Measurements from ENCODE around the gene EIF4A3.

EIF4A3 gene

DNA sequence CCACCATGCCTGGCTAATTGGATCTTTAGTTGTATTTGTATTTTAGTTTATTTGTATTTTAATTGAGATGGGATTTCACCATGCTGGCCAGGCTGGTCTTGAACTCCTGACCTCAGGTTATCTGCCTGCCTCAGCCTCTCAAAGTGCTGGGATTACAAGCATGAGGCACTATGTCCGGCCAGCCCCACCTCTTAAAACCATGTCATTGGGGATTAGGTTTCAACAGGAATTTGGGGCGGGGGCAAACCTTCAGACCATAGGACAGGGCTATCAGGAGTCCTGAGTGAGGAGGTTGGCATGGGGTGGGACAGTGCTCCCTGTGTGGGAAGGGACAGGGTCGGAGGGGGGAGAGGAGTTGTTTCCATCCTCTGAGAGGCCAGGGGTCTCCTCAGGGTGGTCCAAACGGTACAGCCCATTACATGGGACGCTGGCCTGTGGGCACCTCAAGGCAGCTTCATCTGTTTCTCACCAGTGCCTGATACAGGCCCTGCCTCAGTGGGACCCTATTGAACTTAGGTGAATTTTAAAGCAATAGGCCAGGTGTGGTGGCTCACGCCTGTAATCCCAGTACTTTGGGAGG lies 23.9 kb downstream of the EIF4A3 start:
- Histone ChIP-seq H3F3A (ENCODE audit: low read depth) (no peaks in the 10 kb centered on the region), H4K20me1 (ENCODE audit: insufficient read depth, low read length, poor library complexity, severe bottlenecking) (no peaks in the 10 kb centered on the region), H3K4me2 (ENCODE audit: low read depth, low read length, poor library complexity, severe bottlenecking) (no peak overlapping the region), H3K9ac (ENCODE audit: low read depth, low read length, poor library complexity, severe bottlenecking) (no peak overlapping the region), H3K79me2 (ENCODE audit: insufficient read depth, low read length) (no peaks in the 10 kb centered on the region), H3K4me3 (ENCODE audit: low read length, poor library complexity, severe bottlenecking) (no peak overlapping the region), H3K36me3 (ENCODE audit: insufficient read depth, low read length) (no peaks in the 10 kb centered on the region), H2AFZ (ENCODE audit: low read length) (no peak overlapping the region), H3K9me3 (ENCODE audit: insufficient read depth, low read depth, low read length) (no peaks in the 10 kb centered on the region), H3K4me1 (ENCODE audit: insufficient read depth, low read length, poor library complexity, severe bottlenecking) (no peaks in the 10 kb centered on the region), H3K9me2 (replicated peaks; ENCODE audit: low read depth, low read length) (no peaks in the 10 kb centered on the region), H3K27me3 (ENCODE audit: insufficient read depth, low read length, poor library complexity, severe bottlenecking) (no peaks in the 10 kb centered on the region)
- TF ChIP-seq CTCF (conservative IDR thresholded peaks at IDR 0.05; ENCODE audit: low read length) (no peak), EZH2phosphoT487 (IDR thresholded peaks at IDR 0.05; ENCODE audit: borderline replicate concordance) (no peak)

- Histone ChIP-seq H2AFZ (ENCODE audit: low read length) (no peak overlapping the region), H3K36me3 (ENCODE audit: insufficient read depth, low read length) (no peaks in the 10 kb centered on the region)
- TF ChIP-seq EZH2phosphoT487 (IDR thresholded peaks at IDR 0.05; ENCODE audit: borderline replicate concordance), result no peak
- TF ChIP-seq CTCF (conservative IDR thresholded peaks at IDR 0.05; ENCODE audit: low read length), result no peak
Measured at GRCh38 chr17:80122026-80122575, 24.8 kb downstream of the EIF4A3 start.

DNA sequence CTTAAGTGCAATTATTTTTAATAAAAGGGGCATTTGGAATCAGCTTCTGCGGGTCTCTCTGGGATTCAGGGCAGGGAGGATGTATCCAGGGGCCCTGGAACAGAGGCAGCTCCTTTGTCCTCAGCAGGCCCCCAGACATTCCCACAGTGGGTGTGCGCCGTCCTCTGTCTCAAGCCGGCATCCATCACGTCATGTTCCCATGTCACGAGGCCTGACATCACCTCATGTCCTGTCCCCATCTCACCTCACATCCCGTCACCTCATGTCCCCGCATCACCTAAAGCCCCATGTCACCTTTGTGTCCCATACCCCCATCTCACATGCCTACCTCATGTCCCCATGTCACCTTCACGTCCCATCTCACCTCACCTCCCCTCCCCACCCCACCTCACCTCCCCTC lies 27.1 kb downstream of the EIF4A3 start:
- Histone ChIP-seq H3K79me2 (ENCODE audit: insufficient read depth, low read length) (no peaks in the 10 kb centered on the region), H2AFZ (ENCODE audit: low read length) (no peak overlapping the region), H3K36me3 (ENCODE audit: insufficient read depth, low read length) (no peaks in the 10 kb centered on the region), H3K4me2 (ENCODE audit: low read depth, low read length, poor library complexity, severe bottlenecking) (no peak overlapping the region), H3K4me3 (ENCODE audit: low read length, poor library complexity, severe bottlenecking) (no peak overlapping the region), H3K4me1 (ENCODE audit: insufficient read depth, low read length, poor library complexity, severe bottlenecking) (no peaks in the 10 kb centered on the region), H4K20me1 (ENCODE audit: insufficient read depth, low read length, poor library complexity, severe bottlenecking) (no peaks in the 10 kb centered on the region), H3F3A (ENCODE audit: low read depth) (no peaks in the 10 kb centered on the region), H3K9me3 (ENCODE audit: insufficient read depth, low read depth, low read length) (no peaks in the 10 kb centered on the region), H3K9ac (ENCODE audit: low read depth, low read length, poor library complexity, severe bottlenecking) (no peak overlapping the region), H3K9me2 (replicated peaks; ENCODE audit: low read depth, low read length) (no peaks in the 10 kb centered on the region), H3K27me3 (ENCODE audit: insufficient read depth, low read length, poor library complexity, severe bottlenecking) (no peaks in the 10 kb centered on the region)
- TF ChIP-seq CTCF (conservative IDR thresholded peaks at IDR 0.05; ENCODE audit: low read length), result no peak
- TF ChIP-seq EZH2phosphoT487 (IDR thresholded peaks at IDR 0.05; ENCODE audit: borderline replicate concordance), result no peak

More at GRCh38 chr17:80122026-80122575, 24.8 kb downstream of the EIF4A3 start:
- Histone ChIP-seq H3F3A (ENCODE audit: low read depth) (no peaks in the 10 kb centered on the region), H3K79me2 (ENCODE audit: insufficient read depth, low read length) (no peaks in the 10 kb centered on the region), H3K27me3 (ENCODE audit: insufficient read depth, low read length, poor library complexity, severe bottlenecking) (no peaks in the 10 kb centered on the region), H3K4me1 (ENCODE audit: insufficient read depth, low read length, poor library complexity, severe bottlenecking) (no peaks in the 10 kb centered on the region), H3K9me2 (replicated peaks; ENCODE audit: low read depth, low read length) (no peaks in the 10 kb centered on the region), H3K4me3 (ENCODE audit: low read length, poor library complexity, severe bottlenecking) (no peak overlapping the region), H3K9me3 (ENCODE audit: insufficient read depth, low read depth, low read length) (no peaks in the 10 kb centered on the region), H3K9ac (ENCODE audit: low read depth, low read length, poor library complexity, severe bottlenecking) (no peak overlapping the region), H4K20me1 (ENCODE audit: insufficient read depth, low read length, poor library complexity, severe bottlenecking) (no peaks in the 10 kb centered on the region), H3K4me2 (ENCODE audit: low read depth, low read length, poor library complexity, severe bottlenecking) (no peak overlapping the region)
